Measurements from ENCODE around the gene NRXN3. TPM values are rescaled to one million over a fixed set of nuclear protein-coding genes. Genes with fewer than 3 reads are reported as not detected.

The NRXN3 gene
- total and polyA plus RNA-seq, 5 donors, result 1.5 to 4.7 (median 4.0) TPM

- Histone ChIP-seq H3K4me1 (ENCODE audit: control insufficient read depth, insufficient read depth, low read length) (no peaks in the 10 kb centered on the region), H3K27ac (ENCODE audit: low read length) (no peak overlapping the region), H3K9me3 (ENCODE audit: control insufficient read depth, low read length) (no peaks in the 10 kb centered on the region), H3K27me3 (ENCODE audit: control insufficient read depth, insufficient read depth) (no peaks in the 10 kb centered on the region), H3K4me3 (ENCODE audit: low read length) (no peak overlapping the region)
- intact Hi-C loops (cut with DNase I), result no loop called here
- ATAC-seq, result no peak
- DNase-seq, result no peak
Observed at GRCh38 chr14:79076428-79076827, 906.3 kb downstream of the NRXN3 start.

- Histone ChIP-seq H3K27me3 (ENCODE audit: control insufficient read depth, insufficient read depth) (no peaks in the 10 kb centered on the region), H3K4me3 (ENCODE audit: low read length) (no peak overlapping the region), H3K4me1 (ENCODE audit: control insufficient read depth, insufficient read depth, low read length) (no peaks in the 10 kb centered on the region), H3K27ac (ENCODE audit: low read length) (no peak overlapping the region), H3K9me3 (ENCODE audit: control insufficient read depth, low read length) (no peaks in the 10 kb centered on the region)
- ATAC-seq (no peak), DNase-seq (no peak)
- intact Hi-C loops (cut with DNase I), result no loop called here
- WGBS, result 55% methylated on average over 5 of the region's 5 CpGs
Observed at GRCh38 chr14:79077096-79077495, 906.9 kb downstream of the NRXN3 start.

GRCh38 chr14:79080040-79080439 lies 909.9 kb downstream of the NRXN3 start:
- Histone ChIP-seq H3K27ac (ENCODE audit: low read length) (no peak overlapping the region), H3K4me3 (ENCODE audit: low read length) (no peak overlapping the region), H3K9me3 (ENCODE audit: control insufficient read depth, low read length) (no peaks in the 10 kb centered on the region), H3K27me3 (ENCODE audit: control insufficient read depth, insufficient read depth) (no peaks in the 10 kb centered on the region), H3K4me1 (ENCODE audit: control insufficient read depth, insufficient read depth, low read length) (no peaks in the 10 kb centered on the region)
- intact Hi-C loops (cut with DNase I), result no loop called here
- no peak for DNase-seq
- WGBS, result 86% methylated on average over 1 of the region's 1 CpG
- no peak for ATAC-seq

- Histone ChIP-seq H3K4me1 (ENCODE audit: control insufficient read depth, insufficient read depth, low read length) (no peaks in the 10 kb centered on the region), H3K27ac (ENCODE audit: low read length) (no peak overlapping the region), H3K4me3 (ENCODE audit: low read length) (no peak overlapping the region), H3K27me3 (ENCODE audit: control insufficient read depth, insufficient read depth) (no peaks in the 10 kb centered on the region), H3K9me3 (ENCODE audit: control insufficient read depth, low read length) (no peaks in the 10 kb centered on the region)
- no peak for ATAC-seq
- 84% methylated on average over 2 of the region's 2 CpGs for WGBS
- intact Hi-C loops (cut with DNase I), result no loop called here
- no peak for DNase-seq
Observed at GRCh38 chr14:79082883-79083282, 912.7 kb downstream of the NRXN3 start.

- DNase-seq, result no peak
- no peak for ATAC-seq
- no peaks in the 10 kb centered on the region for H3K4me1 ChIP-seq (ENCODE audit: control insufficient read depth, insufficient read depth, low read length)
Observed at GRCh38 chr14:79083356-79083755, 913.2 kb downstream of the NRXN3 start.

GRCh38 chr14:79084861-79085260 lies 914.7 kb downstream of the NRXN3 start:
- H3K4me3 ChIP-seq (ENCODE audit: low read length), result no peak overlapping the region
- intact Hi-C loops (cut with DNase I), result no loop called here
- WGBS, result 60% methylated on average over 4 of the region's 4 CpGs
- H3K27ac ChIP-seq (ENCODE audit: low read length), result no peak overlapping the region
- no peaks in the 10 kb centered on the region for H3K9me3 ChIP-seq (ENCODE audit: control insufficient read depth, low read length)
- no peak for ATAC-seq
- no peaks in the 10 kb centered on the region for H3K27me3 ChIP-seq (ENCODE audit: control insufficient read depth, insufficient read depth)
- DNase-seq, result no peak
- H3K4me1 ChIP-seq (ENCODE audit: control insufficient read depth, insufficient read depth, low read length), result no peaks in the 10 kb centered on the region

More at GRCh38 chr14:79083356-79083755, 913.2 kb downstream of the NRXN3 start:
- no peaks in the 10 kb centered on the region for H3K27me3 ChIP-seq (ENCODE audit: control insufficient read depth, insufficient read depth)
- WGBS, result 64% methylated on average over 4 of the region's 4 CpGs
- intact Hi-C loops (cut with DNase I), result no loop called here
- no peak overlapping the region for H3K27ac ChIP-seq (ENCODE audit: low read length)
- H3K4me3 ChIP-seq (ENCODE audit: low read length), result no peak overlapping the region
- no peaks in the 10 kb centered on the region for H3K9me3 ChIP-seq (ENCODE audit: control insufficient read depth, low read length)

GRCh38 chr14:79089576-79089975 lies 919.4 kb downstream of the NRXN3 start:
- Histone ChIP-seq H3K9me3 (ENCODE audit: control insufficient read depth, low read length) (no peaks in the 10 kb centered on the region), H3K4me3 (ENCODE audit: low read length) (no peak overlapping the region), H3K27ac (ENCODE audit: low read length) (no peak overlapping the region), H3K27me3 (ENCODE audit: control insufficient read depth, insufficient read depth) (no peaks in the 10 kb centered on the region), H3K4me1 (ENCODE audit: control insufficient read depth, insufficient read depth, low read length) (no peaks in the 10 kb centered on the region)
- ATAC-seq, result no peak
- DNase-seq, result no peak
- intact Hi-C loops (cut with DNase I), result no loop called here
- 52% methylated on average over 3 of the region's 3 CpGs for WGBS

GRCh38 chr14:79090641-79091180 lies 920.5 kb downstream of the NRXN3 start:
- no peaks in the 10 kb centered on the region for H3K4me1 ChIP-seq (ENCODE audit: control insufficient read depth, insufficient read depth, low read length)
- whole genome bisulfite sequencing, result 50% methylated on average over 2 of the region's 2 CpGs
- DNase-seq (no peak), ATAC-seq (no peak)
- H3K4me3 ChIP-seq (ENCODE audit: low read length), result no peak overlapping the region
- H3K9me3 ChIP-seq (ENCODE audit: control insufficient read depth, low read length), result no peaks in the 10 kb centered on the region
- intact Hi-C loops (cut with DNase I), result no loop called here
- no peak overlapping the region for H3K27ac ChIP-seq (ENCODE audit: low read length)
- H3K27me3 ChIP-seq (ENCODE audit: control insufficient read depth, insufficient read depth), result no peaks in the 10 kb centered on the region

- no peaks in the 10 kb centered on the region for H3K9me3 ChIP-seq (ENCODE audit: control insufficient read depth, low read length)
- ATAC-seq (no peak), DNase-seq (no peak)
- intact Hi-C loops (cut with DNase I), result no loop called here
- WGBS, result 42% methylated on average over 4 of the region's 4 CpGs
- no peak overlapping the region for H3K4me3 ChIP-seq (ENCODE audit: low read length)
- H3K4me1 ChIP-seq (ENCODE audit: control insufficient read depth, insufficient read depth, low read length), result no peaks in the 10 kb centered on the region
- H3K27ac ChIP-seq (ENCODE audit: low read length), result no peak overlapping the region
- H3K27me3 ChIP-seq (ENCODE audit: control insufficient read depth, insufficient read depth), result no peaks in the 10 kb centered on the region
Observed at GRCh38 chr14:79091381-79091963, 921.3 kb downstream of the NRXN3 start.

GRCh38 chr14:79093531-79093930 lies 923.4 kb downstream of the NRXN3 start:
- H3K9me3 ChIP-seq (ENCODE audit: control insufficient read depth, low read length), result no peaks in the 10 kb centered on the region
- DNase-seq (no peak), ATAC-seq (no peak)
- no peaks in the 10 kb centered on the region for H3K27me3 ChIP-seq (ENCODE audit: control insufficient read depth, insufficient read depth)
- no peak overlapping the region for H3K4me3 ChIP-seq (ENCODE audit: low read length)
- intact Hi-C loops (cut with DNase I), result no loop called here
- 85% methylated on average over 5 of the region's 5 CpGs for WGBS
- no peak overlapping the region for H3K27ac ChIP-seq (ENCODE audit: low read length)
- no peaks in the 10 kb centered on the region for H3K4me1 ChIP-seq (ENCODE audit: control insufficient read depth, insufficient read depth, low read length)

GRCh38 chr14:79094951-79095350 lies 924.8 kb downstream of the NRXN3 start:
- H3K4me3 ChIP-seq (ENCODE audit: low read length), result no peak overlapping the region
- no peak overlapping the region for H3K27ac ChIP-seq (ENCODE audit: low read length)
- H3K27me3 ChIP-seq (ENCODE audit: control insufficient read depth, insufficient read depth), result no peaks in the 10 kb centered on the region
- WGBS, result 92% methylated on average over 2 of the region's 2 CpGs
- intact Hi-C loops (cut with DNase I), result no loop called here
- H3K4me1 ChIP-seq (ENCODE audit: control insufficient read depth, insufficient read depth, low read length), result no peaks in the 10 kb centered on the region
- no peak for DNase-seq
- ATAC-seq, result no peak
- H3K9me3 ChIP-seq (ENCODE audit: control insufficient read depth, low read length), result no peaks in the 10 kb centered on the region

- intact Hi-C loops (cut with DNase I), result no loop called here
- Histone ChIP-seq H3K9me3 (ENCODE audit: control insufficient read depth, low read length) (no peaks in the 10 kb centered on the region), H3K4me1 (ENCODE audit: control insufficient read depth, insufficient read depth, low read length) (no peaks in the 10 kb centered on the region), H3K4me3 (ENCODE audit: low read length) (no peak overlapping the region), H3K27me3 (ENCODE audit: control insufficient read depth, insufficient read depth) (no peaks in the 10 kb centered on the region), H3K27ac (ENCODE audit: low read length) (no peak overlapping the region)
- WGBS, result 69% methylated on average over 1 of the region's 1 CpG
- no peak for ATAC-seq
- DNase-seq, result no peak
Observed at GRCh38 chr14:79096811-79097210, 926.6 kb downstream of the NRXN3 start.
